Epithelial cell of prostate (primary cell): ENCODE measurements around the gene ZNF516.

Source experiments
- DNase-seq: peaks from one replicate; pipeline ENCODE4 v3.0.0-alpha.2; 2011; ENCODE audit warnings: low read depth, low spot score
- H3K27ac ChIP-seq: fragments of 450-650 bp; 2 replicates; pipeline ENCODE4 v1.5.1; 2017; ENCODE audit warnings: mild to moderate bottlenecking

ZNF516 gene

DNA sequence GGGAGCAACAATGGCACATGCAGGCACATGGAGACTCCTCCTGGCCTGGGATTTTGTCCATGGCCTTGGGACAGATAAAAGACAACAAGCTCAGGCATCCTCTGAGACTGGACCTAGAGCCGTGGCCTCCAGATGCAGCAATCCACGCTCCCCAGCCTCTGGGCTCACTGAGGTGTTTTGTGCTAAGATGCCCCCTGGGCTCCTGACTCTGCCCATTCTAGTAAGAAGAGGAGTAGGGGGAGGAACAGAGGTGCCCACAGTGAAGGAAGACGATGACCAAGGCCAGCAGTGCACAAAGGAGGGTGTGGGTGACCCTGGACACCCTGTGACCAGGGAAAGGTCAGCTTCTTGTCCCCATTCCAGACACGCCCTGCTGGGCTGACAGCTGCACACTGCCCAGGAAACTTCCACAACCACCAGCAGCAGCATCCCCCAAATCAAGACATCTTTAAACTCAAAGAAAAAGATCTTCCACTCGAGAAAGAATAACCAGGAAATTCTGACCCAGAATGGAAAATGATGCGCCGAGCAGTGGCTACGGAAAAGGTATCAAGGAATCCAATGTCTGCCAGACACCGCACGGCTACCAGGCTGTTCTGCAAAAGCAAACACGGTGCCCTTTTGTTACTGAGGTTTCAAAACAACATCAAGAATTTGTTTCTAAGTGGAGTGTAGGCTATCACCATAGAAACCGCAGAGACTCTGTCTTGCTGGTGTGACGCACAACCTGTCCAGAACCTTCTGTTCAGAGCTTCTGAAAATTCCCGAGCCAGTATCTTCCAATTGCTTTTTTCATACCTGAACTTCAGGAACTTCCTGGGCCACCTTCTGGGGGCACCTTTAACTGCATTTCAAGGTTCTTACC lies 65.5 kb downstream of the ZNF516 start:
- DNase-seq: no peak
- H3K27ac ChIP-seq: no peak overlapping the region

DNA sequence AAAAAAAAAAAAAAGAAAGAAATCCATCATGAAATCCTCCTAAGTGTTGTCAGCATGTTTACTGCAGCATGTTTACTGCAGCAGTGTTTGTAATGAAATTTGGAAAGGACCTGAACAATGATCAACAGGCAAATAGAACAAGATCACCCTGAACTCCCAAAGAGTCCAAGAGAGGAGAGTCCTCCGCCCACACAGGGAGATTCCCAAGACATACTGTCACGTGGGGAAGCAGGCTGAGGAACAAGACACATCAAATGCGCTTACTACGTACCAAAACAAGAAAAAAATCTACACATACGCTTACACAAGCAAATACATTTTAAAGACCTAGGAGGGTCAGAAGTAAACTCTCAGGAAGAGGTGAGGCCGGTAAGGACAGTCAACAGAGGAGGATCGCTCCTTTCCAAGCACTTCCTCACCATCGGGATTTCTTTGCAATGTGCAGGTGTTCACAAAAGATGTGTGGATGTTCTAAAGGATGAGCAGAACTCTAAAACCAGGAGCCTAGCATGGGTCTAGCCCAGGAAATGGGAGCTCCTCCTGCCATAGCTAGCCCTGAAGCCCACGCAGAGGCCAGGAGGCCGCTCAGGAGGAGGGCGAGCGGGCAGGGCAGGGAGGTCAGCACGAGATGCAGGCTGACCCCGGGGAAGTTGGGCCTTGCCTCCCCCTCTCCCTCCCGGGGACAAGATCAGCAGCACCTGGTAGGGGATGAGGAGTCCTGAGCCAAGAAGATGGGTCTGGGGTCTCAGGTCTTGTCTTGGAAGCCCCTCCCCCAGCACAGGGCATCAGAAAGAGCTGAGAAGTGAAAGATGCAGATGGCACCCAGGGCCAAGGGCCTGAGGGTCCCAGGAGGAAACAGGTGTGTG lies 66.4 kb downstream of the ZNF516 start:
- no peak for DNase-seq
- H3K27ac ChIP-seq: no peak overlapping the region

GRCh38 chr18:76426737-76427305 lies 68.2 kb downstream of the ZNF516 start:
- no peak overlapping the region for H3K27ac ChIP-seq
- DNase-seq: no peak

DNA sequence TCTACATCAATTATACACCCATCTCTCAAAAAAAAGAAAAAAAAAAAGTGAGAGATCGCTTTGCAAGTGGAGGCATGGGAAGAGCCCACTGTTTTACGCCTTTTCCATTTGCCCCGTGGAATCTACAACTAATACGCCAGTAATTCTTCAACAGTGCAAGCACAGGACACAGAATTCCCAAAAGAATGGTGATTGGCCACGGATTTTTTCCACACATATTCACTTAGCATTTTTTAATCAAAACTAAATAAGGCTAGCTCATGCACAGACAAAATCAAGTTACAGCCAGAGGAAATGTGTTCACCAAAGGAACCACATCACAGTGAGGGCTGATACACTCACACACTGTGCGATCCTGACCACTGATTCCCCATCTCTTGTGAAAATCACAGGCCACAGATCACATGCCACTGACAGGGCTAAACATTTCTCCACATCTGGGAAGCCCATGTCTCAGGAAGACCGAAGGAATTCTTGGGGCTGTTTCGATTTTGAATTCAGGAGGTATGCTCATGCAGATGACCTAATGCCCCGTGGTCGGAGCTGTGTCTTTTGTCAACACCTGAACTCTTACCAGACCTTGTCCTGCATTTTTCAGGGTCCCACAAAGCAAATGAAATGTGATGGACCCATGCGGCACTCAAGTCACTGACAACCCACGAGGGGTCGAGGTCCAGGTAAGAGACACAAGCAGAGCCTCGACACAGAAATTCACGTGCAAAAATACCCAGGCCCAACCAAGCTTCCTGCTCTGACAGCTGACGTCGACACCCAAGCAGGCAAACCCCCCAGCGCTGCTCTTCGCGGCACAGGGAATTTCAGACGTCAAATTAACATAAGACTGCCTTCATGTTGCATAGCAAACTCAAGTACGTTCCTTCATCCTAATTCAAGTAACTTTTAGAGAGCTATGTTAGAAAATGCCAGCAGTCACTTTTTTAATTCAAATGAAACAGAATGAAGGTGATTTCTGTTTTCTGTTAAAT lies 69.6 kb downstream of the ZNF516 start:
- H3K27ac ChIP-seq: no peak overlapping the region
- no peak for DNase-seq

DNA sequence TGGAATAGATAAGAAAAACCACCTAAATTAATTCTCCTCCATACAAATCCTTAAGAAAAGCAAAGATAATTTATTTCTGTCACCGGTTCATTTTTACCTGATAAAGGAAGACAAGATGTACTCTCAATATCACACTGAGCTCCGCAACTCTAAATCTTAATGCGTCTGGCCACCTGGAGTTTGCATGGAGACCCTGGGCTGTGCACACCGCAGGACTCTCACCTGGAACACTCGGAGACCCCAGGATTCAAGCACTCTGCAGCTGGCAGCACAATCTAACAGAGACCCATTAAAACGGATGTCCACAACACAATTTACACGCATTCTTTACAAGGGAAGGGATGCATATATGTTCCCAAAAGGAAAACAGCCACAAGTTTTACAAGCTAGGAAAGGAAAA lies 72.2 kb downstream of the ZNF516 start:
- DNase-seq: no peak
- no peak overlapping the region for H3K27ac ChIP-seq

GRCh38 chr18:76422121-76422520 lies 72.9 kb downstream of the ZNF516 start:
- DNase-seq: no peak
- H3K27ac ChIP-seq: no peak overlapping the region

DNA sequence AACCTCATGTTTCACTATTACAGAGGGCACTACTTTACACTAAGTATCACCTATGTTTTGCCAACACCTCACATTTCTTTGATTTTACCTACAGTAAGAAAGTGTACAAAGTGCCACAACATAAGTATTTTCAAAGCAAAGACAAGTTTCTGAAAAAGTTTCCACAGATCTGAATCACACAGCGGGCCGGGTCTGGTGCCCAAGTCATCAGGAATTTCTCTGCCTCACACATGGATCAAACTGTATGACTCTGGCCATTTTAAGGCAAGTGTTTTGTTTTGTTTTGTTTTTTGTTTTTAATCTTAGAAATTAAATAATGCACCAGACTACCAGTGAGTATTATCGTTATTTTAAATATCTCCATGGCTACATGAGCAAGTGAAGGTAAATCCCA lies 73.4 kb downstream of the ZNF516 start:
- no peak overlapping the region for H3K27ac ChIP-seq
- no peak for DNase-seq

GRCh38 chr18:76420898-76421684 lies 74.0 kb downstream of the ZNF516 start:
- H3K27ac ChIP-seq: no peak overlapping the region
- no peak for DNase-seq

- no peak for DNase-seq
- H3K27ac ChIP-seq: no peak overlapping the region
Observed at GRCh38 chr18:76419811-76420210, 75.2 kb downstream of the ZNF516 start.

GRCh38 chr18:76416911-76417310 lies 78.1 kb downstream of the ZNF516 start:
- no peak overlapping the region for H3K27ac ChIP-seq
- no peak for DNase-seq

DNA sequence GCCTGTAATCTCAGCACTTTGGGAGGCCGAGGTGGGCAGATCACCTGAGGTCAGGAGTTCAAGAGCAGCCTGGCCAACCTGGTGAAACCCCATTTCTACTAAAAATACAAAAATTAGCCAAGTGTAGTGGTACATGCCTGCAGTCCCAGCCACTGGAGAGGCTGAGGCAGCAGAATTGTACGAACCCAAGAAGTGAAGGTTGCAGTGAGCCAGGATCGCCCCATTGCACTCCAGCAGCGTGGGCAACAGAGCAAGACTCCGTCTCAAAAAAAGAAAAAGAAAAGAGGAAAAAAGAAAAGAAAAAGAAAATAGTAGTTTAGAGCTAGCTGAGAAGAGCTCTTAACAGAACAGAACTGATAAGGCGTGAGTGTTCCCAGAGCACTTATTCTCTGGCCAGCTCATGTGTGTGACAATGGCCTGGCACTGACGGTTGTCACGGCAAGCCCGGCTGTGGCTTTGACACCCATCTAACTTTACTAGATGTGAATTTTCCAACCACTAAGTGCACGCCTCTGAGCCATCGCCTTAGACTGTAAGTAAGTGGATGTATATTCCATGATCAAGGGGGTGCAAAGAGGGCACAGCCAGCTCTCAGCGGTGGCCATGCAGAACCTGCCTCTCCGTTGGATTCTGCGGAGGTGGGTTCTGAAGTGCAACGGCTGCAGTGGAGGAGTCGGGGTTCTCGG lies 80.0 kb downstream of the ZNF516 start:
- H3K27ac ChIP-seq: no peak overlapping the region
- no peak for DNase-seq

GRCh38 chr18:76412818-76413565 lies 82.0 kb downstream of the ZNF516 start:
- no peak overlapping the region for H3K27ac ChIP-seq
- no peak for DNase-seq

GRCh38 chr18:76412010-76412817 lies 82.8 kb downstream of the ZNF516 start:
- DNase-seq: no peak
- no peak overlapping the region for H3K27ac ChIP-seq

- H3K27ac ChIP-seq: no peak overlapping the region
- DNase-seq: no peak
Observed at GRCh38 chr18:76410660-76411417, 84.2 kb downstream of the ZNF516 start.

DNA sequence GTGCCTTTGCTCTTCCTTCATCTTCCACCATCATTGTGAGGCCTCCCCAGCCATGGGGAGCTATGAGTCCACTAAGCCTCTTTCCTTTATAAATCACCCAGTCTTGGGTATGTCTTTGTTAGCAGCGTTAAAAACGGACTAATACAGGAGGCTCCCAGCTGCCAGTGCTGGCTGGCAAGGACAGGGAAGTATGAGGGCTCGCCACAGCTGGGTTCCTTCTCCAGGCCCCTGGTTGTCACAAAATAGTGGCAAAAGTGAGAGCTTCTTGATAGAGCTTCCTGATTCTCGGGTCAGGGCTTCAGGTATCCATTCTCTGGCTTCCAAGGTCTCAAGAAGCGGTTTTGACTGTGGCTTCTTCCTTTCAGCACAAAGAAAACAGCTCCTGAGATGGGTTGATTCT lies 85.0 kb downstream of the ZNF516 start:
- no peak for DNase-seq
- H3K27ac ChIP-seq: no peak overlapping the region

- H3K27ac ChIP-seq: no peak overlapping the region
- DNase-seq: no peak
Observed at GRCh38 chr18:76408480-76409067, 86.5 kb downstream of the ZNF516 start.
